ENCODE results near the gene THOP1. TPM values are rescaled to one million over a fixed set of nuclear protein-coding genes. Genes with fewer than 3 reads are reported as not detected.

The THOP1 gene
- total RNA-seq, 1 donor from 2014 or later: 105 TPM

DNA sequence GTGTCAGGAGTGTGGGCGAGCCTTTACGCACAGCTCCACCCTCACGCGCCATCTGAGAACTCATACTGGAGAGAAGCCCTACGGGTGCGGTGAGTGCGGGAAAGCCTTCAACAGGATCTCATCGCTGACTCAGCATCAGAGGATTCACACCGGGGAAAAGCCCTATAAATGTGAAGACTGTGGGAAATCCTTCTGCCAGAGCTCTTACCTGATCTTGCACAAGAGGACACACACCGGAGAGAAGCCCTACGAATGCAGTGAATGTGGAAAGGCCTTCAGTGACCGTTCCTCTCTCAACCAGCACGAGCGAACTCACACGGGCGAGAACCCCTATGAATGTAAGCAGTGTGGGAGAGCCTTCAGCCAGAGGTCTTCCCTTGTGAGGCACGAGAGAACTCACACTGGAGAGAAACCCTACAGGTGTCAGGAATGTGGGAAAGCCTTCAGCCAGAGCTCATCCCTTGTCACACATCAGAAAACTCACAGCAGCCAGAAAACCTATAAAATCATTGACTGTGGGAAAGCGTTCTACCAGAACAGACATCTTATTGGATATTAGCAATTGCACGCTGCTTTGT lies 49.1 kb downstream of the THOP1 start:
- DNase-seq (ENCODE audit: low spot score): no peak
- Histone ChIP-seq H3F3A (ENCODE audit: low read depth) (no peaks in the 10 kb centered on the region), H3K9ac (no peak overlapping the region), H3K4me3 (peak overlapping the region; percentile 2), H3K79me2 (ENCODE audit: low read depth) (no peaks in the 10 kb centered on the region), H3K4me1 (no peaks in the 10 kb centered on the region), H4K20me1 (ENCODE audit: low read depth) (no peaks in the 10 kb centered on the region), H3K27ac (no peak overlapping the region), H3K4me2 (no peak overlapping the region), H2AFZ (replicated peaks) (no peak overlapping the region), H3K36me3 (peaks cover 17% of the 10 kb centered on the region), H3K9me3 (ENCODE audit: low read depth) (peaks cover 32% of the 10 kb centered on the region), H3K27me3 (no peaks in the 10 kb centered on the region)
- Mint-ChIP-seq H3K27ac (no peak overlapping the region), H3K9me3 (peaks cover 68% of the 10 kb centered on the region), H3K4me3 (peak overlapping the region; percentile 30), H3K36me3 (peaks cover 60% of the 10 kb centered on the region), H3K4me1 (no peaks in the 10 kb centered on the region), H3K27me3 (ENCODE audit: insufficient read depth, low read depth) (peaks cover 24% of the 10 kb centered on the region)
- TF ChIP-seq, protein P1, sequence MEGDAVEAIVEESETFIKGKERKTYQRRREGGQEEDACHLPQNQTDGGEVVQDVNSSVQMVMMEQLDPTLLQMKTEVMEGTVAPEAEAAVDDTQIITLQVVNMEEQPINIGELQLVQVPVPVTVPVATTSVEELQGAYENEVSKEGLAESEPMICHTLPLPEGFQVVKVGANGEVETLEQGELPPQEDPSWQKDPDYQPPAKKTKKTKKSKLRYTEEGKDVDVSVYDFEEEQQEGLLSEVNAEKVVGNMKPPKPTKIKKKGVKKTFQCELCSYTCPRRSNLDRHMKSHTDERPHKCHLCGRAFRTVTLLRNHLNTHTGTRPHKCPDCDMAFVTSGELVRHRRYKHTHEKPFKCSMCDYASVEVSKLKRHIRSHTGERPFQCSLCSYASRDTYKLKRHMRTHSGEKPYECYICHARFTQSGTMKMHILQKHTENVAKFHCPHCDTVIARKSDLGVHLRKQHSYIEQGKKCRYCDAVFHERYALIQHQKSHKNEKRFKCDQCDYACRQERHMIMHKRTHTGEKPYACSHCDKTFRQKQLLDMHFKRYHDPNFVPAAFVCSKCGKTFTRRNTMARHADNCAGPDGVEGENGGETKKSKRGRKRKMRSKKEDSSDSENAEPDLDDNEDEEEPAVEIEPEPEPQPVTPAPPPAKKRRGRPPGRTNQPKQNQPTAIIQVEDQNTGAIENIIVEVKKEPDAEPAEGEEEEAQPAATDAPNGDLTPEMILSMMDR (IDR thresholded peaks at IDR 0.05): no peak
- TF ChIP-seq EZH2phosphoT487 (IDR thresholded peaks at IDR 0.05) (no peak), EZH2 (IDR thresholded peaks at IDR 0.05) (no peak)

DNA sequence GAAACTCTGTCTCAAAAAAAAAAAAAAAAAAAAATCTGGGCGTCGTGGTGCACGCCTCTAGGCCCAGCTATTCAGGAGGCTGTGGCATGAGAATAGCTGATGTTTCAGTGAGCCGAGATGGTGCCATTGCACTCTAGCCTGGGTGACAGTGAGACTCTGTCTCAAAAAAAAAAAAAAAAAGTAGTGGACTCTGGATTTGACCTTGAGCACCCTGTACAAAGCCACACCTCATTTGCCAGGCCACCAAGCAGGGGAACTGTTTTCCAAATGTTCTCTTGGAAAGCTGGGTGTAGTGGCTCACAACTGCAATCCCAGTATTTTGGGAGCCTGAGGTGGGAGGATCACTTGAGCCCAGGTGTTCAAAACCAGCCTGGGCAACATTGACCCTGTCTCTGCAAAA lies 52.1 kb downstream of the THOP1 start:
- peaks cover 14% of the 10 kb centered on the region for H3K36me3 ChIP-seq
- Mint-ChIP-seq H3K4me3 (no peak overlapping the region), H3K27me3 (ENCODE audit: insufficient read depth, low read depth) (peaks cover 33% of the 10 kb centered on the region), H3K4me1 (peaks cover 4% of the 10 kb centered on the region), H3K9me3 (peaks cover 60% of the 10 kb centered on the region), H3K36me3 (peaks cover 47% of the 10 kb centered on the region), H3K27ac (no peak overlapping the region)
- H3K9ac ChIP-seq: no peak overlapping the region
- no peak overlapping the region for H3K27ac ChIP-seq
- TF ChIP-seq EZH2 (IDR thresholded peaks at IDR 0.05) (no peak), EZH2phosphoT487 (IDR thresholded peaks at IDR 0.05) (no peak)
- TF ChIP-seq, protein P1 (IDR thresholded peaks at IDR 0.05): no peak
- H2AFZ ChIP-seq (replicated peaks): no peak overlapping the region
- no peaks in the 10 kb centered on the region for H3K4me1 ChIP-seq
- peaks cover 8% of the 10 kb centered on the region for H3K79me2 ChIP-seq (ENCODE audit: low read depth)
- no peak overlapping the region for H3K4me2 ChIP-seq
- no peaks in the 10 kb centered on the region for H3K27me3 ChIP-seq
- no peak overlapping the region for H3K4me3 ChIP-seq
- H3F3A ChIP-seq (ENCODE audit: low read depth): peaks cover 8% of the 10 kb centered on the region
- peaks cover 25% of the 10 kb centered on the region for H3K9me3 ChIP-seq (ENCODE audit: low read depth)
- H4K20me1 ChIP-seq (ENCODE audit: low read depth): peaks cover 3% of the 10 kb centered on the region
- no peak for DNase-seq (ENCODE audit: low spot score)

DNA sequence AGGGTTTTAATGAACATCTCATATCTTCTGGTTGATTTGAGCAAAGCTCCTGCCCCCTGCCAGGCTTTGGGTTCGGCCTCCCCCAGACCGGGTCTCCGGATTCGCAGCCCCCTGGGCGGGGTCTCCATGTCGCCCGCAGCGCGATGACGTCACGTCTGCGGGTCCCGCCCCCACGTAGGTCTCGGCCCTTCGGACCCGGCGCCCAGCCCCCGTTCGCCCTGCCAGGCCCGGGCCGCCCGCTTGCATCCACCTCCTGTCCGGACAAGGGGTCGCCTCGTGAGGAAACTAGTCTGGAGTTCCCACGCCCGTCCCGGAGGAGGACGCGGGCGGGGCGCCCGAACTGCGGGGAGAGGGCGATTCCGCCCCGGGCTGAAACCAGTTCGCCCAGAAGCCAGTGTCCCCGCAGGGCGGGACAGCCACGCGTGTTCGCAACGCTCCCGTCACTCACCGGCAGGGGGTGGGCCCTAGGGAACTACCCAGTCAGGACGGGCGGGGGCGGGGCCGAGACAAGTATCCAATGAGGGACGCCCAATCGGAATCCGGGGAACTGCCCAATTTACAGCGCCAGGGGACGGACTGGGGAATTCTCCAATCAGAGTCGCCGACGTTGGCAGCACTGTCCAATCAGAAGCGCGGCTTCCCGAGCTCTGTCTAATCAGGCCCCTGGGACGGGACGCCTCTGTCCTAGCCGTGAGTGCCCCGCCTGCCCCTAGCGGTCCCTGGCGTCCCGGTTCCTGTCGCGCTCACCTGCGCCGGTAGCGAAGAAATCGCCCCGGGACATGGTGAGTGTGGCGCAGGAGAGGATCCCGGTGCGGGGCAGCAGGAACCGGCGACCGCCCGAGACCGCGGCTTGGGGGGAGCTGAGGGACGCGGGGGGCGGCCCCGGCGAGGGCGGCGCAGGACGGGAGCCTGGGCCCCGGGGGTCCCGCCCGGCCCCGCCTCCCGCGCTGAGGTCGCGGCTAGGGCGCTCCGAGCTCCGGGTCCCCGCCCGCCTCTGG lies 55.8 kb downstream of the THOP1 start, which contains the start of gene ZNF555:
Gene ZNF555, plus strand, starts transcription at position 682 of the 998 bp plus-strand sequence. Its CDS starts 98 bp downstream, at position 780.
- TF ChIP-seq, protein P1 (IDR thresholded peaks at IDR 0.05): peak; percentile 57
- TF ChIP-seq EZH2phosphoT487 (IDR thresholded peaks at IDR 0.05): no peak
- Histone ChIP-seq H2AFZ (replicated peaks) (peak within 1 kb of the TSS; percentile 45), H3F3A (ENCODE audit: low read depth) (peaks cover 8% of the 10 kb centered on the region), H3K27me3 (no peaks in the 10 kb centered on the region), H3K9ac (peak within 1 kb of the TSS; percentile 43), H3K27ac (peak within 1 kb of the TSS; percentile 86), H3K9me3 (ENCODE audit: low read depth) (peaks cover 5% of the 10 kb centered on the region), H3K4me1 (no peaks in the 10 kb centered on the region), H3K4me2 (peak within 1 kb of the TSS; percentile 93), H4K20me1 (ENCODE audit: low read depth) (peaks cover 3% of the 10 kb centered on the region), H3K36me3 (no peaks in the 10 kb centered on the region), H3K4me3 (peak within 1 kb of the TSS; percentile 72), H3K79me2 (ENCODE audit: low read depth) (peaks cover 41% of the 10 kb centered on the region)
- Mint-ChIP-seq H3K36me3 (peaks cover 32% of the 10 kb centered on the region), H3K9me3 (peaks cover 53% of the 10 kb centered on the region), H3K4me1 (peaks cover 6% of the 10 kb centered on the region), H3K27me3 (ENCODE audit: insufficient read depth, low read depth) (peaks cover 19% of the 10 kb centered on the region), H3K27ac (peak within 1 kb of the TSS; percentile 60), H3K4me3 (peak within 1 kb of the TSS; percentile 95)
- peak; percentile 99 for DNase-seq (ENCODE audit: low spot score)

Data from neural progenitor cell (in vitro differentiated cells).